ENCODE measurements around the gene PLK5.
A peak's percentile ranks its signal among the peaks of the same experiment; 100 is the strongest.

PLK5 gene, protein sequence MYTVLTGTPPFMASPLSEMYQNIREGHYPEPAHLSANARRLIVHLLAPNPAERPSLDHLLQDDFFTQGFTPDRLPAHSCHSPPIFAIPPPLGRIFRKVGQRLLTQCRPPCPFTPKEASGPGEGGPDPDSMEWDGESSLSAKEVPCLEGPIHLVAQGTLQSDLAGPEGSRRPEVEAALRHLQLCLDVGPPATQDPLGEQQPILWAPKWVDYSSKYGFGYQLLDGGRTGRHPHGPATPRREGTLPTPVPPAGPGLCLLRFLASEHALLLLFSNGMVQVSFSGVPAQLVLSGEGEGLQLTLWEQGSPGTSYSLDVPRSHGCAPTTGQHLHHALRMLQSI

DNA sequence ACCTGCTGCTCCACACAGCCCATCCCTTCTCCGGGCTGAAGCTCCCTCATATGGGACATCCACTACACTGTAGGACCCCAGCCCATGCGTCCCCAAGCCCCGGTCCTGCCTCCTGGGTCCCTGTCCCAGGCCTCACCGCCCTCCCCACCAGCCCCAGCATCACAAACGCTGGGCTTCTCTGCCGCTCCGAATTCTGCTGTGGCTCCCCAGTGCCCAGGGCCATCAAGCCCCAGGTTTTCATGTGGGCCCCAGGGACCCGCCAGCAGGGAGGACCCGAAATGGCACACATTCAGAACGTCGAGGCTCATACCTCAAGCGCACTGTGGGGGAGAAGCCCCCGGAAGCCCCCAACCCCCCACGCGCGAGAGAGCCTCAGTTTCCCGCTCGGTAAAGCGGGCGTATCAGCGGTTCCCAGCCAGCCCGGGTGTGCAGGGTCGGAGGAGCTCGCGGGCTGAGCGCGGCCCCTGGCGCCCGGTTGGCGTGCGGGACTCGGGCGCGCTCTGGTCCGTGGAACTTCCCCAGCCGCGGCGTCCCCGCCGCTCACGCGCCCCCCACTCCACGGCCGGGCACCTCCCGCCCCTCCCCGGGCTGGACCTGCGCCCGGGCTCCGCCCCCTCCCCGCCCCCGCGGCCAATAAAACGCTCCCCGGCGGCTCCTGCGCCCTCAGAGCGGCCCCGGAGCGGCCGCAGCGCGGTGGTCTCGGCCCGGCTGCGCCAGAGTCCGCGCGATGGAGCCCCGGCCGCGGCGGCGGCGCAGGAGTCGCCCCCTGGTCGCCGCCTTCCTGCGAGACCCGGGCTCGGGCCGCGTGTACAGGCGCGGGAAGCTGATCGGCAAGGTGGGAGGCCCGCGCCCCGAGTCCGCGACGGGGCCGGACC, at the start of gene PLK5:
PLK5 (plus strand) TSS at position 666 of the 875 bp plus-strand sequence. CDS start 2,920 bp downstream, outside the sequence.
- TF ChIP-seq NFIC (IDR thresholded peaks at IDR 0.05) = no peak
- TF ChIP-seq RAD21 (IDR thresholded peaks at IDR 0.05; ENCODE audit: low read depth) = no peak
- peak; percentile 44; the same call in 1 of the 2 replicates for TF ChIP-seq ZBTB7A (IDR thresholded peaks at IDR 0.05; ENCODE audit: low read depth)
- no peak for TF ChIP-seq EGR1 (IDR thresholded peaks at IDR 0.05)
- TF ChIP-seq, protein P1, sequence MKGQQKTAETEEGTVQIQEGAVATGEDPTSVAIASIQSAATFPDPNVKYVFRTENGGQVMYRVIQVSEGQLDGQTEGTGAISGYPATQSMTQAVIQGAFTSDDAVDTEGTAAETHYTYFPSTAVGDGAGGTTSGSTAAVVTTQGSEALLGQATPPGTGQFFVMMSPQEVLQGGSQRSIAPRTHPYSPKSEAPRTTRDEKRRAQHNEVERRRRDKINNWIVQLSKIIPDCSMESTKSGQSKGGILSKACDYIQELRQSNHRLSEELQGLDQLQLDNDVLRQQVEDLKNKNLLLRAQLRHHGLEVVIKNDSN (IDR thresholded peaks at IDR 0.05) = no peak

DNA sequence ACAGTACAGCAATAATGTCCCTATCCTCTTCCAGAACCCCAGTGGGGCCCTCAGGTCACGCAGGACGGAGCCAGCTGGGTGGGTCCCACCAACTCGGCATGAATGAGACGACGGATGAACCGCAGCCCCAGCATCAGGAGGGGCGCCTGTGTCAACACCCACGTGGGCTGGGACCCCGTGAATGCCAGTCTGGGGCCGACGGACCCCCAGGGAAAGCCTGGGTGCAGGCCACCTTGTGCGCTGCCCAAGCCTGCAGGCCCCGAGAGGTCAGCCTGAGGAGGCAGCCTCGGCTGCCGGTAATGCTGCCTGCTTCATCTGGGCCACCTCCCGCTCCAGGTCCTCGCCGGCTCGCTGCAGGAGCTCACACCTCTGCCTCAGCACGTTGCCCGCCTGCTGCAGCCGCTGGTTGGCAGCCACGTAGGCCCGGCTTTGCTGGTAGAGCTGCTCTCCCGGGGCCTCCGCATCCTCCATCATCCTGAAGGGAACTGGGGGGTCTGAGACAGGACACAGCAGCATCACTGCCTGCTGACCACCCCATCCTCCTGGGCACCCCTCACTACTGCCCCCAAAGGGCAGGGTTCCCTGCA, 49.0 kb upstream of the PLK5 start:
- TF ChIP-seq YY1 (IDR thresholded peaks at IDR 0.05; ENCODE audit: low read depth) = no peak
- TF ChIP-seq FOXM1 (IDR thresholded peaks at IDR 0.05; ENCODE audit: borderline replicate concordance, low read depth) = no peak
- no peak for TF ChIP-seq RAD21 (IDR thresholded peaks at IDR 0.05; ENCODE audit: low read depth)
- TF ChIP-seq ZBTB7A (IDR thresholded peaks at IDR 0.05; ENCODE audit: low read depth) = no peak

DNA sequence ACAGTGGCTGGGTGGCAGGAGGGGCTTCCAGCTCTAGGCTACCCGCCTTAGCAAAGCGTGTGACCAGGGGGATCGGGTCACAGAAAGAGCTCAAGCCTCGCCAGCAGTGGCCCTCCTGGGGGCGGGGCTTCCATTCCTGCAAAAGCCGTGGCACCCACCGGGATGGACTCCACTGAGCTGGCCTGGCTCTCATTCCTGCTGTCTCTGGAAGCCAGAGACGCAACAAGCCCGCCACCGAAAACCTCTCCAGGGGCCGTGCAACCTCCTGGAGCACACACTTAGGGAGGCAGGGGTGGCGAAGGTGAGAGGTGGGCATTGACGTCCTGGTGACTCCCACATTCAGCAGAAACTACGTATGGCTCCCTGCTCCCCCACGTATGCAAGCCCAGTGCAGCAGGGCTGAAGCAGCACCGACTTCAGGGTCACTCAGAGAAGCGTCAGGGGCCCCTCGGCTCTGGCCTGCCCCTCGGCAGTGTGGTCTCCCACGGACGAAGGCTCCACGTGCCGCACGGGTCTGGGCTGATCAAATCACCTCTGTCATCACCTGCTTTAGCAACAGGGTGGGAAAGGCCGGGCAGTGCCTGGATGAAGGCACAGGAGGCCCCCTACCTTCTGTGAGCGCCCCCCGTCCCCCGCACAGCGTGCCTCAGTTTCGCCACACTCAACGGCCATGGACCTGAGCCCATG, 48.0 kb upstream of the PLK5 start:
- TF ChIP-seq CREB1 (IDR thresholded peaks at IDR 0.05; ENCODE audit: low read depth) (no peak), TEAD4 (IDR thresholded peaks at IDR 0.05) (no peak), TAF1 (IDR thresholded peaks at IDR 0.05; ENCODE audit: low read depth) (no peak), FOXM1 (IDR thresholded peaks at IDR 0.05; ENCODE audit: borderline replicate concordance, low read depth) (no peak), EGR1 (IDR thresholded peaks at IDR 0.05) (no peak), NFIC (IDR thresholded peaks at IDR 0.05) (no peak), ZBTB7A (IDR thresholded peaks at IDR 0.05; ENCODE audit: low read depth) (no peak), CEBPB (IDR thresholded peaks at IDR 0.05) (no peak), YY1 (IDR thresholded peaks at IDR 0.05; ENCODE audit: low read depth) (no peak), EP300 (IDR thresholded peaks at IDR 0.05; ENCODE audit: borderline replicate concordance) (no peak), TCF12 (IDR thresholded peaks at IDR 0.05; ENCODE audit: low read depth) (no peak), RAD21 (IDR thresholded peaks at IDR 0.05; ENCODE audit: low read depth) (no peak)
- TF ChIP-seq, protein P1 (IDR thresholded peaks at IDR 0.05) = no peak
- TF ChIP-seq, protein P2, sequence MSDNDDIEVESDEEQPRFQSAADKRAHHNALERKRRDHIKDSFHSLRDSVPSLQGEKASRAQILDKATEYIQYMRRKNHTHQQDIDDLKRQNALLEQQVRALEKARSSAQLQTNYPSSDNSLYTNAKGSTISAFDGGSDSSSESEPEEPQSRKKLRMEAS (IDR thresholded peaks at IDR 0.05) = no peak
- TF ChIP-seq, protein P3, sequence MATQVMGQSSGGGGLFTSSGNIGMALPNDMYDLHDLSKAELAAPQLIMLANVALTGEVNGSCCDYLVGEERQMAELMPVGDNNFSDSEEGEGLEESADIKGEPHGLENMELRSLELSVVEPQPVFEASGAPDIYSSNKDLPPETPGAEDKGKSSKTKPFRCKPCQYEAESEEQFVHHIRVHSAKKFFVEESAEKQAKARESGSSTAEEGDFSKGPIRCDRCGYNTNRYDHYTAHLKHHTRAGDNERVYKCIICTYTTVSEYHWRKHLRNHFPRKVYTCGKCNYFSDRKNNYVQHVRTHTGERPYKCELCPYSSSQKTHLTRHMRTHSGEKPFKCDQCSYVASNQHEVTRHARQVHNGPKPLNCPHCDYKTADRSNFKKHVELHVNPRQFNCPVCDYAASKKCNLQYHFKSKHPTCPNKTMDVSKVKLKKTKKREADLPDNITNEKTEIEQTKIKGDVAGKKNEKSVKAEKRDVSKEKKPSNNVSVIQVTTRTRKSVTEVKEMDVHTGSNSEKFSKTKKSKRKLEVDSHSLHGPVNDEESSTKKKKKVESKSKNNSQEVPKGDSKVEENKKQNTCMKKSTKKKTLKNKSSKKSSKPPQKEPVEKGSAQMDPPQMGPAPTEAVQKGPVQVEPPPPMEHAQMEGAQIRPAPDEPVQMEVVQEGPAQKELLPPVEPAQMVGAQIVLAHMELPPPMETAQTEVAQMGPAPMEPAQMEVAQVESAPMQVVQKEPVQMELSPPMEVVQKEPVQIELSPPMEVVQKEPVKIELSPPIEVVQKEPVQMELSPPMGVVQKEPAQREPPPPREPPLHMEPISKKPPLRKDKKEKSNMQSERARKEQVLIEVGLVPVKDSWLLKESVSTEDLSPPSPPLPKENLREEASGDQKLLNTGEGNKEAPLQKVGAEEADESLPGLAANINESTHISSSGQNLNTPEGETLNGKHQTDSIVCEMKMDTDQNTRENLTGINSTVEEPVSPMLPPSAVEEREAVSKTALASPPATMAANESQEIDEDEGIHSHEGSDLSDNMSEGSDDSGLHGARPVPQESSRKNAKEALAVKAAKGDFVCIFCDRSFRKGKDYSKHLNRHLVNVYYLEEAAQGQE (IDR thresholded peaks at IDR 0.05; ENCODE audit: low read depth) = no peak

DNA sequence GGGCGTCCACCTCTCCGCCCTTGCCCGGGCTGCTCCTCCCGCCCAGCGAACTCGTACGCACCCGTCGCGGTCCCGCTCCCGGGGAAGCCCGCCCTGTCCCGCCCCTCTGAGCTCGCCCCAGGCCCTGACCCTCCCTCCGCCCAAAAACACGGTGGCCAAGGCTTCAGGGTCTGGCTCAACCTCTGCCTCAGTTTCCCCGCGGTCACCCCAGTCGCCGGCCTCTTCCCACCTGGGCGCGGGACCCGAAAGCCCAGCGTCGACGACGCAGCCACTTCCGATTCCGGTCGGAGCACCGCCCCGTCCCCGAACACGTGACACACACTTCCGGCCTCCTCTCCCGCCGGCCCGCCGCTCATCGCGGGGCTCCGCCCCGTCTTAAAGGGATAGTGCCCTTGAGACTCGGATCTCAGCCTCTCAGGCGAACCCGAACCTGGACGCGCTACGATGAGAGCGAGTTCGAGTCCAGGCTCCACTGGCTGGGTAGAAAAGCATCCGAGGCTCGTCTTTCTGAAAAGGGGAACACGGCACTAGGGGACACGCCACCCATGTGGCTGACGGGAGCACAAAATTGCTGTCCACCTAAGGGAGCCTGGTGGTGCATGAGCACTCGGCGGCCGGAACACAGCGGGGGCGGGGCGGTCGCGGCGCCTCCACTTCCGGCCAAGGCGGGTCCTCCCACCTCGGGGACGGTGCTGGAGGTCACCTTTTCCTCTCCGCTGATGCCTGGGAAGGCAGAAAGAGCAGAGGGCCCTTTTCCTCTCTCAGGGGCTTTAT, 44.8 kb upstream of the PLK5 start, which contains the start of gene C19orf25:
C19orf25 (minus strand) TSS at position 282 of the 774 bp plus-strand sequence. CDS start 312 bp downstream, outside the sequence.
- TF ChIP-seq CREB1 (IDR thresholded peaks at IDR 0.05; ENCODE audit: low read depth) (no peak; the same call in 1 of the 2 replicates), EGR1 (IDR thresholded peaks at IDR 0.05) (peak; percentile 44; the same call in 1 of the 2 replicates), NFIC (IDR thresholded peaks at IDR 0.05) (peak; percentile 22; the same call in 1 of the 2 replicates), EP300 (IDR thresholded peaks at IDR 0.05; ENCODE audit: borderline replicate concordance) (peak; percentile 26; the same call in 1 of the 2 replicates), ZBTB7A (IDR thresholded peaks at IDR 0.05; ENCODE audit: low read depth) (no peak), TCF12 (IDR thresholded peaks at IDR 0.05; ENCODE audit: low read depth) (peak; percentile 62), TAF1 (IDR thresholded peaks at IDR 0.05; ENCODE audit: low read depth) (peak; percentile 49; the same call in 1 of the 2 replicates)
- TF ChIP-seq, protein P1 (IDR thresholded peaks at IDR 0.05) = peak; percentile 98
- TF ChIP-seq, protein P2 (IDR thresholded peaks at IDR 0.05) = peak; percentile 97

DNA sequence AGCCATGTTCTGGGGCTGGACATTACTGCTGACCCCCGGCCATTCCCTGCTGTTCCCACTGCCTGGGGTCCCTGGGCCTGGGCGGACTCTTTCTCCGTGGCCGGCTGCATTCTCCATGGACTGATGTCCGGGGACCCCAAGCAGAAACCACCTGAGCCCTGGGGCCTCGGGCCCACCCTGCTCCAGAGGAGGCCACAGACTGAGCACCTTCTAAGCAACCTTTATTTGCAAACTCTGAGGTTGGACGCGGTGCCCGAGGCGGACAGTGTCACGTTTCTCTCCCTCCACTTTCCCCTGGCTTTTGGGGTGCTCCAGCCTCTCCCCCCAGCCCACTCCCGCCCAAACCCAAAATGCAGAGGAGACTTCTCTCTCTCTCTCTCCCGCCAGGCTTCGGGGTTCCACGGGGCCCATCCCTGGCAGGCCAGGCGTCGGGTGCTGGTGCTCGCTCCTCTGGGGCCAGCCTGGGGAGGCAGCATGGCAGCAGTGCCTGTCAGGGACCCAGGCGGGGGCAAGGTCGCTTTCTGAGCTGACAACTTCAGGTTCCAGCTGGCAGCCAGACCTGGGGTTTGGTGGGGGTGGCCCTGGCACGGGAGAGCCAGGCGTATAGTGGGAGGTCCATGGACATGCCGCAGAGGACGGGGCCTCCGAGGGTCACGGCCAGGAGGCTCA, 42.5 kb upstream of the PLK5 start:
- TF ChIP-seq, protein P2 (IDR thresholded peaks at IDR 0.05) = no peak
- TF ChIP-seq, protein P1 (IDR thresholded peaks at IDR 0.05) = no peak
- TF ChIP-seq TEAD4 (IDR thresholded peaks at IDR 0.05) (no peak), FOXM1 (IDR thresholded peaks at IDR 0.05; ENCODE audit: borderline replicate concordance, low read depth) (no peak)
- TF ChIP-seq, protein P3 (IDR thresholded peaks at IDR 0.05; ENCODE audit: low read depth) = no peak

Data from Ishikawa (cell line).